Ascending aorta (tissue), 2 donors: ENCODE results near the gene TGFBR1. TPM values are rescaled to one million over a fixed set of nuclear protein-coding genes. Genes with fewer than 3 reads are reported as not detected.
A peak's percentile ranks its signal among the peaks of the same experiment; 100 is the strongest.

Source experiments
- DNase-seq, 2 donors: peaks; one replicate each; pipeline ENCODE4 v3.0.0-alpha.2; 2019; ENCODE audit warnings: low spot score in 2 of 2
- H3K27ac ChIP-seq, 2 donors: fragments of 200-600 bp; sonication (generic); one replicate each; pipeline ENCODE4 v1.5.1; 2016 to 2017; ENCODE audit warnings: mild to moderate bottlenecking in 1 of 2
- H3K27me3 ChIP-seq: fragments of 200-600 bp; sonication (generic); one replicate; pipeline ENCODE4 v1.5.1; 2017
- H3K36me3 ChIP-seq, 2 donors: fragments of 200-600 bp; sonication (generic); one replicate each; pipeline ENCODE4 v1.5.1; 2016
- H3K4me1 ChIP-seq, 2 donors: fragments of 200-600 bp; sonication (generic); one replicate each; pipeline ENCODE4 v1.5.1; 2016 to 2017; ENCODE audit warnings: mild to moderate bottlenecking in 1 of 2
- H3K4me3 ChIP-seq, 2 donors: fragments of 200-600 bp; sonication (generic); one replicate each; pipeline ENCODE4 v1.5.1; 2016 to 2017; ENCODE audit warnings: mild to moderate bottlenecking in 1 of 2
- H3K9me3 ChIP-seq, 2 donors: fragments of 200-600 bp; sonication (generic); one replicate each; pipeline ENCODE4 v1.5.1; 2016
- CTCF ChIP-seq, 3 experiments: fragments of 200-600 bp in 2 of 3; fragments of 450-650 bp in 1 of 3; sonication (generic) in 2 of 3; IDR thresholded peaks; one replicate each; pipeline ENCODE4 v1.5.1; 2016 to 2019; ENCODE audit warnings: antibody characterized with exemption in 3 of 3, mild to moderate bottlenecking in 1 of 3, moderate library complexity in 1 of 3
- intact Hi-C: fragments of 100-400 bp; cut with DNase I; formaldehyde crosslinking; loops from one replicate; pipeline ENCODE4 v1.15.1; 2023
- total RNA-seq: library from RNA; depleted of rRNA; stranded (reverse); fragments of >200 nt; gene quantifications from one replicate; pipeline ENCODE4 v1.1.0, GENCODE V29; 2016

Gene TGFBR1
- total RNA-seq, 1 donor from 2014 or later = 13.9 TPM

GRCh38 chr9:99103901-99104458 lies 933 bp upstream of the TGFBR1 start:
- intact Hi-C loops = loop anchor here (1.0 to 10.0 kb wide), 5 partner anchors 33 to 717 kb away; partner anchors contain the start of genes ALG2, NR4A3 and SEC61B
- Histone ChIP-seq H3K27me3 (no peaks in the 10 kb centered on the region), H3K4me3 (peak overlapping the region; percentile 82 to 87), H3K4me1 (peaks cover 0 to 33% of the 10 kb centered on the region in 2 donors), H3K36me3 (no peaks in the 10 kb centered on the region), H3K9me3 (no peaks in the 10 kb centered on the region), H3K27ac (peak overlapping the region; percentile 92 to 95)
- DNase-seq = peak in 1 of 2 donors; percentile 79
- TF ChIP-seq CTCF (IDR thresholded peaks at IDR 0.05) = no peak

- intact Hi-C loops = loop anchor here (1.0 to 10.0 kb wide), 5 partner anchors 19 to 1183 kb away; partner anchors contain the start of genes ALG2, NR4A3, SEC61B and TRMO
- Histone ChIP-seq H3K27ac (peak overlapping the region; percentile 92 to 95), H3K4me3 (peak overlapping the region; percentile 82 to 87), H3K9me3 (no peaks in the 10 kb centered on the region), H3K36me3 (no peaks in the 10 kb centered on the region), H3K4me1 (peaks cover 0 to 34% of the 10 kb centered on the region in 2 donors), H3K27me3 (no peaks in the 10 kb centered on the region)
- DNase-seq = peak; percentile 40 to 90
- peak in 1 of 3 experiments; percentile 14 for TF ChIP-seq CTCF (IDR thresholded peaks at IDR 0.05)
Measured at GRCh38 chr9:99105152-99106043, 485 bp downstream of the TGFBR1 start.

- no peak for DNase-seq
- Histone ChIP-seq H3K27ac (peak overlapping the region; percentile 92 to 95), H3K27me3 (no peaks in the 10 kb centered on the region), H3K9me3 (no peaks in the 10 kb centered on the region), H3K36me3 (no peaks in the 10 kb centered on the region), H3K4me3 (peak overlapping the region; percentile 82 to 87), H3K4me1 (peaks cover 0 to 34% of the 10 kb centered on the region in 2 donors)
- intact Hi-C loops = loop anchor here (5.0 to 10.0 kb wide), 2 partner anchors 119 to 1184 kb away; partner anchors contain the start of genes ALG2, SEC61B and TRMO
- TF ChIP-seq CTCF (IDR thresholded peaks at IDR 0.05) = no peak
Measured at GRCh38 chr9:99106044-99106375, 1.1 kb downstream of the TGFBR1 start.

GRCh38 chr9:99107421-99107820 lies 2.5 kb downstream of the TGFBR1 start:
- no peak for DNase-seq
- TF ChIP-seq CTCF (IDR thresholded peaks at IDR 0.05) = no peak
- Histone ChIP-seq H3K9me3 (no peaks in the 10 kb centered on the region), H3K27me3 (no peaks in the 10 kb centered on the region), H3K4me3 (peak overlapping the region; percentile 1 to 87), H3K27ac (peak overlapping the region; percentile 35 to 39), H3K4me1 (peaks cover 0 to 42% of the 10 kb centered on the region in 2 donors), H3K36me3 (no peaks in the 10 kb centered on the region)
- intact Hi-C loops = loop anchor here (5.0 to 10.0 kb wide), 2 partner anchors 117 to 1185 kb away; partner anchors contain the start of genes ALG2, SEC61B and TRMO

GRCh38 chr9:99108131-99108530 lies 3.2 kb downstream of the TGFBR1 start:
- intact Hi-C loops = loop anchor here (5.0 to 10.0 kb wide), 2 partner anchors 117 to 1186 kb away; partner anchors contain the start of genes ALG2, SEC61B and TRMO

More at GRCh38 chr9:99108131-99108530, 3.2 kb downstream of the TGFBR1 start:
- TF ChIP-seq CTCF (IDR thresholded peaks at IDR 0.05) = no peak
- Histone ChIP-seq H3K4me1 (peaks cover 0 to 43% of the 10 kb centered on the region in 2 donors), H3K27me3 (no peaks in the 10 kb centered on the region), H3K4me3 (peak overlapping the region in 1 of 2 donors; percentile 87), H3K36me3 (no peaks in the 10 kb centered on the region), H3K27ac (peak overlapping the region in 1 of 2 donors; percentile 39), H3K9me3 (no peaks in the 10 kb centered on the region)
- DNase-seq = no peak
